ENCODE measurements around the gene BATF2.

Gene BATF2

GRCh38 chr11:64963072-64963631, 33.6 kb downstream of the BATF2 start:
- no peak for DNase-seq (ENCODE audit: low spot score)

- DNase-seq (ENCODE audit: low spot score): no peak
These were observed 36.1 kb downstream of the BATF2 start for GRCh38 chr11:64960719-64961118.

GRCh38 chr11:64959498-64959897, 37.3 kb downstream of the BATF2 start:
- no peak for DNase-seq (ENCODE audit: low spot score)

- no peak for DNase-seq (ENCODE audit: low spot score)
These were observed 42.6 kb downstream of the BATF2 start for GRCh38 chr11:64954201-64954600.

- no peak for DNase-seq (ENCODE audit: low spot score)
These were observed 45.2 kb downstream of the BATF2 start for GRCh38 chr11:64951529-64951928.

- no peak for DNase-seq (ENCODE audit: low spot score)
These were observed 49.5 kb downstream of the BATF2 start for GRCh38 chr11:64947208-64947814.
